ENCODE measurements around the gene IST1.
"Not testable (repeated sequence)": the region's sequence is repeated elsewhere in the genome, so short reads cannot be mapped to it uniquely, and the experiment has no call there.

Gene IST1

DNA sequence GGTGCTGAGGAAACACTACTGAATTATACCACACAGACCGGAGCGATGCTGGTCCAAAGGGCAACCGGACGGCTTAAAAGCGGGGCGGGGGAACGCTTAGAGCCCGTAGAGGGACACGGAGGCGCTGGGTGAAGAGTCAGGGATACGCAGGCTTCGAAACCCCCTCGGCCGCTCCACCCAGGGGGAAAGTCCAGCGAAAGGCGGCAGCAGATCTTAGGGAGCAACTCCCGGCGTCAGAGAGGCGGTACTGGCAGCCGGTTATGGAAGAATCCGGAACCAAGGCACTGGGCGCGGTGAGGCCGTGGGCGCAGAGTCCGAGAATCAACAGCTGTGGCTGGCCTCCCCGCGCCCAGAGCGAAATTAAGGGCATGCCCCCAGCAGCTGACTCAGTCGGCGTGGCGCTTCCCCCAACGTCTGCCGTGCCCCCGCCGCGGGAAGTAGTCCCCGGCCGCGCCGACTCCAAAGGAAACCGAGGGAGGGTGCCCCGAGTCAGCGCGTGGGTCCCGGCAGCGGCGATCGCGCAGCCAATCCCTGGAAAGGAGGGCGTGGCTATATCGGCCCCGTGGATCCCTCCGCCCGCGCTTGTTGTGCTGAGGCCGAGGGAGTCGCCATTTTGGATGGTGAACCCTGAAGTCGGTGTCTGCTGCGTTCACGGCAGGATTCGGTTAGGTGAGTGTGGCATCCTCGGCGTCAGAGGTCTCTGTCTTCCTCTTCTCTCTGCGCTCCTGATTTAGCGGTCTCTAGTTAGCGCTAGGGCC lies at the start of gene IST1:
TSS of gene IST1 (plus strand) at position 611 of the 758 bp plus-strand sequence. CDS start 20,110 bp downstream, outside the sequence.
- DNase-seq = peak; percentile 100

DNA sequence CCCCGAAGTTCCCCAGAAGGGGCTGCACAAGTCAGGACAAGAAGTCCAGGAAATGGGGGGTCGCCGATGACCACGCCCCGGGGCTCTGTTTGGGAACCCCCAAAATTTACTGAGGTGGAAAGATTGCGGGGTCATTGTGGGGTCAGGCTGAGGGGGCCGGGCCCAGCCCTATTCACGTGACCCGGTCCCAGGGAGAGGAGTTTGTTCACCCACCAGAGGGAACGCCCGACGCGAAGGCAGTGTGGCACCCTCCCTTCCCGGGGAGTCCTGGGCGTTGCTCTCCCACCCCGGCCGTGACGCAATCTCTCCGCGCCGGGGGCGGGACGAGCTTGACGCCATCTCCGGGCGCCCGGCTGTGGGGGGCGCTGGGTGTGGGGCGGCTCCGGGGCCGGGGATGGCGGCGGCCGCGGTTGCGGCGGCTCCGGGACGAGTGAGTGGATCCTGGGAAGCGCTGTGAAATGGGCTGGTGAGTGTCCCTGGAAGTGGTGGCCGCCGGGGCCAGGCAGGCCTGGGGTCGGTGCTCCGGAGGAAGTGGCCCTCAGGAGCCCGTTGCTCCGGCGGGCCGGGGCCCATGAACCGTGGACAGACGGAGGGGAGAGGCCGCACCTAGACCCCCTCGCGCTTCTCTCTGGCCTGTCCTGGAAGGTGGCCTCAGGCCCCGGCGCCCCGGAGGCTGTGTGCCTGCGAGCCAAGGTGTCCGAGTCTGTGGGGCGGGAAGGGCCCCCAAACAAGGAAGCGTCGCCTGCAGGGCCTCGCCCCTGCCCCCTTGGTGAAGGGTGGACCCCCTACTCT lies 49.5 kb upstream of the IST1 start, which contains the start of gene ATXN1L:
TSS of gene ATXN1L (plus strand) at position 338 of the 792 bp plus-strand sequence. CDS start 3,765 bp downstream, outside the sequence.
- peak; percentile 98 for DNase-seq

DNA sequence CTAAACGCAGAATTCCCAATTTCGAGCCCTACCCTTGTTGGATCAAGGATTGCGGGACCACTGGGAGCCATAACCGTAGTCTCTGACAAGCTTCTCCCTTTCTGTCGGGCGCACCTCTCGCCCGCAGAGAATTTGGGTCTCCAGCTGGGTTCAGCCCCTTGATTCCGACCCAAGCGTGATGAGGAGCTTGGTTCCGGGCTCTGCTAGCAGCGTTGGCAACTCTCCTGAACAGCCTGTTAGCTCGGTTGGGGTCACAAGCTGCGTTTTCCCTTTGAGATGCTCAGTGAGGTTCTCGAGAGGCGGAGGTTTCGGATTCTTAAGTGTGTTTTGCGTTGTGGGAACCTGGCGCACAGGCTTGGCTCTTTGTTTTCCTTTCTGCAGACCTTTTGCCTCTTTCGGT lies 48.9 kb upstream of the IST1 start:
- DNase-seq = peak; percentile 59

- no peak for DNase-seq
Observed at GRCh38 chr16:71847096-71847495, 48.2 kb upstream of the IST1 start.

GRCh38 chr16:71848622-71849021 lies 46.7 kb upstream of the IST1 start:
- DNase-seq = no peak

DNA sequence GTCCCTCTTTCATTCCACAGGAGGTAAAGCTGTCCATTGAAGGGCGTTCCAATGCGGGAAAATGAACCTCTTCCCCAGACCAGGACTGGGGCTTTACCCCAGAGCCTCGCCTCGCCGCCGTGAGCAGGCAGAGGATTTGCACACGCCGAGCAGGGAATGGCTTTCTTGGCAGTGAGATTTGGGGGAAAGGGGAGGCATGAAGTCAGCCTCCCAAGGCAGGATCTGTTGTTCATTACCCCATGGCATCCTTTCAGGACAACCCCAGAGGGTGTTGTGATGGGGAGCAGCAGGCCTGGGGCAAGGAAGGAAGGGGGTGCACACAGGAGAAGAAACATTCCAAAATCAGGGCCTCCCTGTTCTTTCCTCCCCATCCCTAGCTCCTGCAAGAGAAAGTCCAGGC lies 43.6 kb upstream of the IST1 start:
- DNase-seq = no peak

DNA sequence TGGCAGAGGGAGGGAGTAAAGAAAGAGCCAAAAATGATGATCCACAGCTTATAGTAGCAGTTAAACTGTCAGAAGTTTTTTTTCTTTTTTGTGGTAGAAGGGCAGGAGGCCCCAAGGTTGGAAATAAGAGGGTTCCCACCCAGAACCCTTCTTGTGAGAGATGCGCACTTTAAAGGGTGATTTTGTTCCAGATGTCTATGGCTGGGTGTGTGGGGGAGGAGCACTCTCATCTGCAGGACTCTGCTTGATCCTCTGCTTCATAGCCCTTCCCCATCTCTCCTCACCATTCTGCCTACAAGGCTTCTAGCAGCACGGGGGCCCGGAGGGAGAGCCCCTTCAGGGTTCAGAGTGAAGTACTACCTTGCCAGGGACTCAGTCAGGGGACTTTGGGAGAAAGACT lies 43.2 kb upstream of the IST1 start:
- DNase-seq = no peak

GRCh38 chr16:71852561-71852960 lies 42.8 kb upstream of the IST1 start:
- DNase-seq = no peak

GRCh38 chr16:71853413-71853812 lies 41.9 kb upstream of the IST1 start:
- DNase-seq = peak; percentile 96

GRCh38 chr16:71854369-71854948 lies 40.9 kb upstream of the IST1 start:
- DNase-seq = no peak

DNA sequence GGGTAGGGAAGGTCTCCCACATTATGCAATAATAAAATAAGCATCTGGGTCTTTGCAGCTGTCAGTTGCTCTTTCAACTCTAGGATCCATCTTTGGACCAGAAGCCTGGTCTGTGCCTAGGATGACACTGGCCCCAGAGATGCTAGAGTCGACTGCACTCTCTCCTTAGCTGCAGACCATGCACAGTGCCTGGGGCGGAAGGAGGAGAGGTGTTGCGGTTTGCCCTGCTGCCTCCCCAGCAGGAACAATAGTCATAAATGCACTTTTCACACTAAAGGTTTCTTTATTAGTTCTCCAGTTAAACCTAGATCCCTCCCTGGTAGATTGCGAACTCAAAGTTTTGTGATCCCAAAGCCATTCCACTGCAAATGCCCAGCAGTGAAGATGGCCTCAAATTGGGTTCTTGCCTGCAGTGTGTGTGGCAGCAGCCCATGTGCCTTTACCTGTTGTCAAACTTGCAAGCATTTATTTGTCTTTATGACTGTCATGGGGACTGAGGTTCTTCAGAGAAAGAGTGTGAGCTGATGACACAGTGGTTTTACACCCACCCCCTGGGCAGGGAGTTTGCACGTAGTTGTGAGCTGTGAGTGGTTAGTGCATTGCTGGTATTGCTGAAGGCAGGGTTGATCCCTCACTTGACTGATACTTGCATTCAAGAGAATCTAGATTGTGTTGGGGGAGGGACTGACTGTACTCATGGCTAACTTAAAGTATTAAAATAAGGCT lies 39.2 kb upstream of the IST1 start:
- no peak for DNase-seq

DNA sequence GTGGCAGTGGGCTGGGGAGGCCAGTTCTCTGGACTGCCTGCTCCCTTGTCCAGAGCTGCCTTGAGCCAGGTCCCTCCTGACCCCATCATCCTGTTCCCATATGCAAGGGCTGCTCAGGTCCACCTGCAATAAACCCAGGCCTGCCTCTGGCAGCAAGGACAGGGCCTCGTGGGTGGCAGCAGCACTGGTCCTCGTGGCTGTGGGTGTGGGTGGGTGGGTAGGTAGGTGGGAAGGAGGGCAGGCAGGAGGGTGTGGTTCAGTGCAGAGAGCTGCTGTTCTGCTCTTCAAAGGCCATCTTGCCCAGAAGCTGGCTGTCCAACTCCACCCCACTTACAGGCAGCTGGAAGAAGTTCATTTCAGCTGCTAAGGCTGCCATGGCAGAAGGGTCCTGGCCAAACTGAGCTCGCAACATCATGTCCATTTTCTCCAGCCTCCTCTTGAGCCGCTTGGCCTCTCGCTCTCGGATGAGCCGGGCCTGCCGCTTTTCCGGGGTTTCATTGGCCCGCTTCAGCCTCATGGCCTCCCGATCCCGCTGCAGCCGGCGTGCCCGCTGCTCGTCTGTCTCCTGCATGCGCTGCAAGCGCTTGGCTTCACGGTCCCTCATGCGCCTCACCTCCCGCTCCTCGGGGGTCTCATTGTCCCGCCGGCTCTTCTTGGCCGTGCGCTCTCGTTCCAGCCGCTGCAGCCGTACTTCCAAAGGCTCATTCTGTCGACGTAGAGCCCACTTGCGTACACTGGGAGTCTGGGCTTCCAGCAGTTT lies 35.4 kb upstream of the IST1 start:
- no peak for DNase-seq

DNA sequence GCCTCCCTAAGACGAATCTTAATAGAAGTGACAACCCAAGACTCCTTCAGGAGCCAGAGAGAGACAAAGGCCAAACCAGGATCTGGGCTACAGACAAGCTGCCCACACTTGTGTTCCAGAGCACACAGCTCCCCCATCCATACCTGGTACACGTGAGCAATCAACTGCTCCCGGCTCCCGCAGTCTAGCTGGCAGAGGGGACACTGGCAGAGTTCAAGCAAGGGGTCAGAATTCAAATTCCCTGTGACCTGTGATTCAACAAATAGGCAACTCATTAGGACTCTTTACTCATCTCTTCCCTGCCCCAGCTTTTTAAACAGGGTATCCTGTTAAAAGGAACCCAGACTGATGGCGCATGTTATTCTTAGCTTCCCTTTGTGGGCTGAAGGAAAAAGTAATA lies 31.3 kb upstream of the IST1 start:
- no peak for DNase-seq

DNA sequence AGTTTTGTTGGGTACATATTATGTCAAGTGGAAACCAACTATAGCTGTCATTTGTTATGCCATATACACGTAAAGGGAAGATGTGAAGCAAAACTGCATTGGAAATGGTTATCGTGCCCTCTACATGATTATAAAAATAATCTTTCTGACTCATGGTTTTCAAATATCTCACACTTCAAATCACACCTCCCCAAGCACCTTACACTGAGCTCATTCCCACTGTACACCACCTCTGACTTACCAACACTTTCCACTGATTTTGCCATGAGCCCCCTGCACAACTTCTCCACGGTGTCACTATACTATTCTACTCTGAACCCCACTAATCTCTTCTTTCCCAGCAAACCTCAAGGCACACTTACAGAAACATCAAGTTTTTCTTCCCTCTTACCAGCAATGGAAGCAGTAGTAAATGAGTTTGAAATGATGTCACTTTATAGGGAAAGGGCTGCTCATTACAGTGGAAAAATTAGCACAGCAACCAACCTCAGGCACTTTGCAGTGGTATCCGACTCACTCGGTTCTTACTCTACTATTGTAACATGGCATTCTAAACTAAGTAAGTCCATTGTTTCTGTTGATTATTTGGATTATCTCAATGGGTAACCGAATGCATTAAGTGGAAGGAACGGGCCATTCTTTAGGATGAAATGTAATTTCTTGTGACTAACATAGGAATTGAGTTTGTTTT lies 30.0 kb upstream of the IST1 start:
- DNase-seq = no peak

DNA sequence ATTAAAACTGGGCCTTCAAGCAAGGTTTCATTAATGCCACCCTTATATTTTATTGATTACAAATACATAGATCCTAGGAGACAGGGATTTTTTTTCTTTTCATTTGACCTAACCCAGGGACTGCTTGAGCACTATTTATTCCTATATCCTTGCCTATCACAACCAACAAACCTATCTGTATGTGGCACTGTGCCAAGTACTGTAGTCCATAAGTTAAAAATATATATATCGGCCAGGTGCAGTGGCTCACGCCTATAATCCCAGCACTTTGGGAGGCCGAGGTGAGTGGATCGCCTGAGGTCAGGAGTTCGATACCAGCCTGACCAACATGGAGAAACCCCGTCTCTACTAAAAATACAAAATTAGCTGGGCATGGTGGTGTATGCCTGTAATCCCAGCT lies 28.2 kb upstream of the IST1 start:
- DNase-seq = not testable (repeated sequence)

DNA sequence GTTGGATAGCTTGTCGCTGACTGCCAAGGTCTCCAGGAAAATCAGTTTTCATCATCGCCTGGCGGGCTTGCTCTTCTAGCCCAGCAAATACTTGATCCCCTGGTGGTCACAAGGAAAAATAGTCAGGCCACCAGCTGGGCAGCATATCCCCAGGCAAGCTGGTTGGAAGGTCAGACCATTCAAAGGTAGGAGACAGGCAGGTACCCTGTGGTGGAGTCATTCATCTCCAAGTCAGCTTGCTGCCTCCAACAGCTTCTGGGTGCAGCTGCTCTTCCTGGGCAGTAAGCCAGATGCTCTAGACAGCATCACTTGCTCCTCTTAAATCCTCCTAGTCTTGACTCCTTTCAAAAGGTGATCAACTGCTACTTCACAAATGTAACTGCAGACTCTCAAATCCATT lies 27.4 kb upstream of the IST1 start:
- peak; percentile 59 for DNase-seq

- no peak for DNase-seq
Observed at GRCh38 chr16:71869089-71869488, 26.2 kb upstream of the IST1 start.

DNA sequence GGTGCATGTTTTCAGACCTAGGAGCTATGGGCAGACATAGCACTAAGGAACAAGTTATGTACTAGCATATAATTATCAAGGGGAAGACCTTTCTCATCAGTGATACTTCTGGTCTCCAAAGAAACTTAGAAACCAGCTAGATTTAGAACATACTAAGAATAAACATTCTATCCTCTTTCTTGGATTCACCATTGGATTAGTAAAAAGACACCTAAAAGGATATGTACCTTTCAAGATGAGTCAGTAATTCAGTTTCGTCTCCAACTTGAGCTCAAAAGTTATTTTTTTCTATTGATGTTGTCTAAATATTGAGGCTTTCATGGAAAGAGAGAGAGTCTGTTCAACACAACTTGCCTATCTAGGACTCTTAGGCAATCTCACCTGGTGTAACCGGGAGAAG lies 24.5 kb upstream of the IST1 start:
- no peak for DNase-seq

- no peak for DNase-seq
Observed at GRCh38 chr16:71873199-71873598, 22.1 kb upstream of the IST1 start.

DNA sequence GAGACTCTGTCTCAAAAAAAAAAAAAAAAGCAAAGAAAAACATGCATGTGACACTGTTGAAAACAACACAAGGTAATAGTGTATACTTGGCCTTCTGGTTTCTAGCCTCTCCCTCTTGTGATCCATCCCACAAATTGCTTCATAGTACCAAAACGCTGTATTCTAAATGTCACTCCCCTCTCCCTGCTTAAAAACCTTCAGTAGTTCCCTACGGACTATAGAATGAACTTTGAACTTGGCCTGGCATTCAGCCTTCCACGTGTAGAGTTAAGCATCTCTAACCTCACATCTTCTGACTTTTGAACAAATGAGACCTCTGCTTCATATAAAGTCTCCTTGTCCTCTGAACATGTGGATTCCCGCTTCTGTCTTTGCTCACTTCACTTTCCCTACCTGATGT lies 16.4 kb upstream of the IST1 start:
- DNase-seq = no peak

GRCh38 chr16:71880176-71880575 lies 15.2 kb upstream of the IST1 start:
- DNase-seq = peak; percentile 31

All from RPMI8226 (cell line).